SK-N-MC (cell line): ENCODE data around the gene ATXN3.

Source experiments
- EZH2 ChIP-seq: fragments of 200-600 bp; sonication (generic); IDR thresholded peaks from one replicate; pipeline ENCODE4 v1.6.1; 2017; ENCODE audit warnings: antibody characterized with exemption
- FOXP2 ChIP-seq: optimal IDR thresholded peaks from 2 replicates; pipeline ENCODE3; 2011; ENCODE audit warnings: mild to moderate bottlenecking, moderate library complexity; ENCODE audit not compliant: insufficient read depth; ENCODE audit errors: extremely low read length, control extremely low read depth

DNA sequence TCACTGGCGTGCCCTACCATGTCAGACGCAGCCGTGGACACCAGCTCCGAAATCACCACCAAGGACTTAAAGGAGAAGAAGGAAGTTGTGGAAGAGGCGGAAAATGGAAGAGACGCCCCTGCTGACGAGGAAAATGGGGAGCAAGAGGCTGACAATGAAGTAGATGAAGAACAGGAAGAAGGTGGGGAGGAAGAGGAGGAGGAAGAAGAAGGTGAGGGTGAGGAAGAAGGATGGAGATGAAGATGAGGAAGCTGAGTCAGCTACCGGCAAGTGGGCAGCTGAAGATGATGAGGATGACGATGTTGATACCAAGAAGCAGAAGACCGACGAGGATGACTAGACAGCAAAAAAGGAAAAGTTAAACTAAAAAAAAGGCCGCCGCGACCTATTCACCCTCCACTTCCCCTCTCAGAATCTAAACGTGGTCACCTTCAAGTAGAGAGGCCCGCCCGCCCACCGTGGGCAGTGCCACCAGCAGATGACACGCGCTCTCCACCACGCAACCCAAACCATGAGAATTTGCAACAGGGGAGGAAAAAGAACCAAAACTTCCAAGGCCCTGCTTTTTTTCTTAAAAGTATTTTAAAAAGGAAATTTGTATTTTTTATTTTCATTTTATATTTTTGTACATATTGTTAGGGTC lies 79.7 kb downstream of the ATXN3 start:
- TF ChIP-seq FOXP2 (no peak), EZH2 (no peak)
